GM18909 (cell line): ENCODE data around the gene CDV3.

Experiments
- ATAC-seq: cut with Tn5 transposase; IDR thresholded peaks from one replicate; pipeline ENCODE4 v1.9.1; 2021; ENCODE audit warnings: mild to moderate bottlenecking; ENCODE audit not compliant: unreplicated experiment, poor library complexity

Gene CDV3

DNA sequence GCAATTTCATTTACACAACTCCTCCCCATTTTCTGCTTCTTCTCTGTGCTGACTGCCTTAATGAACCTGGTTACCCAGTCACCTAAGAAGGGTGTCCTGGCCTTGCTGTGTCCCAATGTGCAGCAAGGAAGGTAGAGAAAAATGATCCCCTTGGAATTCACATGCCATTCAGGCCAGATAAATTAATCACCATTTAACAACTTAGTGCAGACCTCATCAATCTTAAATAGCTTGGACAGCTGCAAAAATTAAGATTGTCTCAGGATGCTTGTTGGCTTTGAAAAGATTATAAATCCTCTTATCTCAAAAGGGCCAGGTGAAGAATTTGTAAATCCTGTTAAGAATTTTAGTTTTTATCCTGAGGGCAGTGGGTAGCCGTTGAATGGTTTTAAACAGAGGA lies 9.7 kb upstream of the CDV3 start:
- no peak for ATAC-seq

DNA sequence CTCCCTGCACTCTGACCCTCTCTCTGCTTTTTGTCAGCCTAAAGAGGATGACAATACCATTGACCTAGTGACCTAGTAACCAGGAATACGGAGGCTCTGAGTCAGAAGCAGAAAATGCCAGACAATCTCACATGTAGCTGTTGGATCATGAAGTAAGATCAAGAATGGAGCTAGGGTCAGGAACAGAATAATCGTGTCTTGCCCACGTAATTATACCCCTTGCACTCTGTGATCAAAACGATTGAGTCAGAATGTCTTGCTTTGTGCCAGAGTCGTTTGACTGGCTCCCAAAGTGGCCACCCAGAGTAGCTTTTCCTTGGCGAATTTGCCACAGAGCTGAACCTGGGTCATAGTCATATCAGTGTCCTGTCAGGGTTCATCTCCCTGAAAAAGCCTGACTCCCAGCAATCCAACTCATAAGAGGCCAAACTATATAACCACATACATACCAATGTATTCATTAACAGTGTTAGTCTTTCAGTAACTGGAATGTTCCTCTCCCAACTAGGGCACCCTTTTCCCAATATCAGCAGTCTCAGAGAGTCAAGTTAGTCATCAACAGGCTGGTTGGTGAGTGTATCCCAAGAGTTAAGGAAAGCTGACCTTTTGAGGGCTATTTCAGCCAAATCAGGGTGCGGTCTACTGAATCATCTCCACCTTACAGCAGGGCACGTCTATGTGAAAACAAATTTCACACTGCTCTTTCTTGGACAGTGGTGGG lies 5.0 kb upstream of the CDV3 start:
- no peak for ATAC-seq

DNA sequence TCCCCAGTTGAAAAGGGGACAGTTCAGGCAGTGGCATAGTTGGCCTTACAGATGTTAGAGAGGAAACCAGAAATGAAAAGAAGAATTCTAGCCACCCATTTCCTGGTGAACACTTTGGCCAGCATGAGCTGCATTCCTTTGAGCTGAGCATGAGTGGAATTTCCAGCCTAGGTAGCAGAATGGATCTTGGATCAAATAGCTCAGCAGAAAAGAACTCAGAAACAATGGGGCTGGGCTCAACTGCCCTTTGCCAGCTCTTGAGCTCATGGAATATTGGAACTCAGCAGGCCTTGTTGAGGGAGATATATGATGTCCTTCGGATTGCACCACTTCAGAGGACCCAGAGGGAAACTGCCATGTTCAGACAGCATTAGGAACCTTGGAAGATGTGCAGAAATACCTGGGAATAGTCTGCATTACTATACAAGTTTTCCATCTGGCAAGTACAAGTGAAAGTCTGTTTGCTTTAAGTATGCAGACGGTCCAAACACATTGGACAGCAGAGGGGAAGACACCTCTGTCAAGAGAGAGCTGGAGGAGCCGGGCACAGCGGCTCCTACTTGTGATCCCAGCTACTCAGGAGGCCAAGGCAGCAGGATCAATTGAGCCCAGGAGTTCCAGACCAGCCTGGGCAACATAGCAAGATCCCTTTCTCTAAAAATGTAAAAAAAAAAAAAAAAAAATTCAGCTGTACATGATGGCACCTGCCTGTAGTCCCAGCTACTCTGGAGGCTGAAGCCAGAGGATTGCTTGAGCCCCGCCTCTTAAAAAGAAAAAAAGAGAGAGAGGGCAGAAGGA lies 3.1 kb upstream of the CDV3 start:
- ATAC-seq, result no peak

DNA sequence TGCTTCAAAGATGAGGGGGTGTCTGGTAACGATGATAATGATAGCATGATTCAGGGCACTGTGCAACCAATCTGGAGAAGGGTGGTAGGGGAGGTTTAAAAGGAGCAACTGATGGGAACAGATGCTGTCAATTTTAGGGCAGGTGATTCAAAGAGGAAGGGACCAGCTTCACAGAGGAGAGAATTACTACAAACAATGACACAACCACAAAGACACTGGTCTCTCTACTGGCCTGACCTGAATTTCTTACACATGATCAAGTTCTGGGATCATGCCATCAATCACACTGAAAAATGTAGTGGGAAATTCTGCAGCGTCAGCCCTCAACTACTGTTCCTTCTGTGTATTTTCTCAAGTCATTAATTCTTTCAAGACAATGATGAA lies 2.6 kb upstream of the CDV3 start:
- ATAC-seq, result no peak

DNA sequence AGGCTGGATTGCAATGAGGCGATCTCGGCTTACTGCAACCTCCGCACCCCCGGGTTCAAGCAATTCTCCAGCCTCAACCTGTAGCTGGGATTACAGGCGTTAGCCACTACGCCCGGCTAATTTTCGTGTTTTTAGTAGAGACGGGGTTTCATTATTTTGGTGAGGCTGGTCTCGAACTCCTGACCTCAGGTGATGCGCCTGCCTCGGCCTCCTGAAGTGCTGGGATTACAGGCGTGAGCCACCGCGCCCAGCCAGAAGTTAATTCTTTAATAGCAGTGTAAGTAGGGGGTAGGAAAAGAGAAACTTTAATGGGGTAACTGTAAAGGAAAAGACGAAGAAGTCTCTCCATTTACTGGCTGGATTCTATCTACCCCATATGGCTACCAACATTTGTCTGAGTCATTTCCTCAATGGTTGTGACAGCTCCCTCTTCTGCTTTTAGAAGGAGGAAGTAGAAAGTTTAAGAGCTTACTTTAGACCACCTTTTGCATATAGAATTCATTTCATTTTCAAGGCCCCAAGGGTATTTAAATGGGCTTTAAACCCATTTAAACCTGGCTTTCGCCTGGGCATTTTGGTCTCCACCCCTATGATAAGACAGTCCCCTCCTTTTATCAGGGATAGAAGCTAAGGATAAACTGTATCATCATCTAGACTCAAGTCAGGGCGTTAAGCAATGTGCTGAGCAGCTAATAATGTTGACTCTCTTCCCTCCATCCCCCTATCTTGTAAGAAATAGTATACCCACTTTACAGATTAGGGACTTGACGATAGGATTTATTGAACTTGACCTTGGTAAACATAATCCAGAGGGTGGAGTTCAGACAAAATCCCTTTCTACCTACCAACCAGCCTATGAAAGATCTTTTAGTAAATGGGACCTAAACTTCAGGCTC lies 1.1 kb upstream of the CDV3 start:
- ATAC-seq, result no peak

DNA sequence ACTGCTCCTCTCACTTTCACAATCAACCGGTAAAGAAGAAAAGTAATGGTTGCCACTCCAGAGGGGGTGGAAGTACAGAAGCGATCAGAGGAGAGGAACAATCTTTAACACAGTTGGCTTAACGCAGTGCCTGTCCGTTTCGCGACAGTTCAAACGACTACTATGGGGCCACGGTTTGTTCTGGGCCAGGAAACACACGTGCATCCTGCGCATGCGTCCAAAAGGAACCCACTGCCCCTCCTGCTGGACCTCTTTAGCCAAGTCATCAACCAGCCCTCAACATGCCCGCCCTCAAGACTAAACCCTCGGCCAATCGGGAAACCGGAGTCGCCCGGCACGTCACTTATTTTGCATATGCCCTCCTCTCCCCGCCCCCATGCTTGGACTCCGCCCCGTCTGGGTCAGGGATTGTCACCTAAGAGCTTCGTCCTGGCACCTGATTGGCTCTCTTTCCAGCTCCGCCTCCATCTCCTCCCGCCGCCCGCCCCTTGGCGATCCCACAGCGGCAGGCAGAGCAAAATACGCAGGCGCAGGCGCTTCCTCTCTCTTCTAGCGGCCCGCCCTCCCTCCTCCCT lies 345 bp upstream of the CDV3 start:
- ATAC-seq, result peak; percentile 79

DNA sequence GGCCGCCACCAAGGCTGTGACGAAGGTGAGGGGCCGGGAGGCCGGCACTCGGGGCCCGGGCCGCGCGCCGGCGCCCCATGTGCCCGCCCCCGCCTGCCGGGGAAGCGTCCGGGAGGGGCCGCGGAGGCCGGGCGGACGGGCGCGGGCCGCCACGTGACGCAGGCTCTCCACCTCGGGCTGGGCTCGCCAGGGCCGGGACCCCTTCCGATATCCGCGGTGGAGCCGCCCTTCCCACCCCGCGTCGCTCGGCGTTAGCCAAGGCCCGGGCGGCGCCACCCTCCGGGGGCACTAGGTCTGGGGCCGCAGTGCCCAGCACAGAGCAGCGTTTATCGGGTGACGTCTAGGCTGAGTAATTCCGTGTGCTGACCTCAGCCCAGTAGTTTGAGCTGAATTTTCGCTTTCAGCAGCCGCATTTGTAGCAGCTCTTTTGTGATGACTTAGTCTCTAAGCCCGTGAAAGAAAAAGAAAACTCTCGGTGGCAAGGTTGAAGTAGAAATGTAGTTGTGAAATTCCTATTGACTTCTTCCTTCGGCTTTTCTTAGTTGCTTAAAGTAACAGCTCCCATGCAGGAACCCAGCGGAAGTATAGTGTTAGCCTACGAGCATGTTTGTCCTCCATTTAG lies 885 bp downstream of the CDV3 start:
- ATAC-seq, result peak; percentile 32

DNA sequence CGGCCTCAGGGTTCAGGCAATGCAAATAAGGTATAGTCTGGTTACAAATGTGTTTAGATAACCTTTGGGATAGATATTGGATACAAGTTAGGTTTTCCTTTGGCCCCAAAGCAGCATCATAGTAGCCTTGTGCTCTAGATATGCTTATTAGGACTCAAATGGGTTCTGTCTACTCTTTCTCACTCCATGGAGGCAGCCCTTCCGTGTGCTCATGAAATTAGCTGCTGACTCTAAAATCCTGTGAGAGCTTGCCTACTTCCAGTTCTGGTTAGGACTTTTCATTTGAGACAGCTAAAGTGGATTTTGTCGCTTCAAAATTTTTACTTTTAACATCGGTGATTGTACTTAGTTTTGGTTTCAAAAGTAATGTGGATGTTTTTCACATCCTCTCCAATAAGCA lies 1.6 kb downstream of the CDV3 start:
- ATAC-seq, result no peak

DNA sequence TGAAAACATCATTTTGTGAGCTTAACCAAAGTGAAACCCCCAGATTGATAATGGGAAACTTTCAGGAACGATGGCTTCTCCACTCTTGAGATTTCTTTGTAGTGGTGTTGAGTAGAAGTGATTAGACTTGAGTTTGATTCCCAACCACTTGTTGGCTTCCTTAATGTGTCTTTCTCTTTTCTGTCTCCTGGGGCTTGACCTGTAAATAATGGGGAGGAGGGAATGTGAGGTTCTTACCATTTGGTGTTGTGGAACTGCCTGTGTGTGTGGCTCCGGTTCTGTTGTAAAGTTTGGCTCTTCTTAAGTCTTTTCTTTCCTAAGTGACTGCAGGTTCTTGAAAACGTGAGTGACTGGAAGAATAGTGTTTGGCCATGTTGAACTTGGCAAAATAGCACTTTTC lies 2.7 kb downstream of the CDV3 start:
- ATAC-seq, result no peak

DNA sequence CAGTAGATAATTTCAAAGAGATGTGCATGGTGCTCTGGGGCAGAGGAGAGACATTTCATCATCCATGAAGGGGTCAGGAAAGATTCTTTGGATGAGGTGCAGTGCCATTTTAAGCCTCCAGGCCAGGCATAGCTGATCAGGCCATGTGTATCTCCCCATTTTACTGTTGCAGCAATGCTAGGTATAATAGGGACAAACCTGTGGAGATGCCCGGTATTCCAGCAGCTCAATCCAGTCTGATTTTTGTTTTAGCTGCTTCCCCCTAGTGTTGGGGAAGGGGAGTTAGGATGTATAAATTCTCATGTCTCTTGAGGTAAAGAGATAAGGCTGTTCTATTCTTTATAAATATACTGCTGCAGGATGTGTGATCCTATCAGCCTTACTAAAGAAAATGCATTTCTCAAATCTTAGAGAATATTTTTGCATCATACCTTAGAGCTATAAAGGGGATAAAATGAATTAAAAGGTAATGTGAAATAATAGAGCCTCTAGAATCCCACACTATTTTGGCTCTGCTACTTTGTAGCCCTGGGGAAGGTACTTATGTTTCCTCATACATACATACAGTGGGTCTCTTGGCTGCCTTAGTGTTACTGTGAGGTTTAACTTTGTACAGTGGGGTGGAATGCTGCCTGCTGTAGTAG lies 5.2 kb downstream of the CDV3 start:
- ATAC-seq, result no peak

DNA sequence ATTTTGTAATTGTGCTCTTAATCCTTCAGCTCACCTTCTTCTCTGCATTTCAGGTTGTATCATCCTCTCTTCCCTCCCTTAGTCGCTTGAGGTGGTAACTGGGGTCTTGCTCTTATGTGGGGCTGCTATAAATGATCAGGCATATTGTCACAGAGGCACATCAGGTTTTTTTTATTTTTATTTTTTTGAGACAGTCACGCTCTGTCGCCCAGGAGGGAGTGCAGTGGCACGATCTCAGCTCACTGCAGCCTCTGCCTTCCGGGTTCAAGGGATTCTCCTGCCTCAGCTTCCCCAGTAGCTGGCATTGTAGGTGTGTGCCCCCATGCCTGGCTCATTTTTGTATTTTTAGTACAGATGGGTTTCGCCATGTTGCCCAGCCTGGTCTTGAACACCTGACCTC lies 9.9 kb downstream of the CDV3 start:
- ATAC-seq, result no peak

DNA sequence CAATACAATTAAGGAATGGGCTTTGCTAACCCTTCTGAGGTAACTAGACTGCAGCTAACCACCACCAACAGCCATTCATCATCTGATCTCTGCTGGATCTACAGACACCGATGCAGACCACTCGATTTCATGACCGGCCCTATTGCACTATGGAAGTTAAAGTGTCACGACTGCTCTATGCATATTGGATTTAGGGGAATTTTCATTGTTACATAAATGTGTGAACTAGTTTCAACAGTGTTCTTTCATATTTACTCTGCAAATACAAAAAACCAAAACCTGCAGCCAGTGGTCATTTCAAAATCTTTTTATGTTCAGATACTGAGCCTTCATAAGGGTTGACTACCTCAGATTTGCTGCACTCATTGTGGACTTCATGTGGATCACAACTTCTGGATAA lies 14.5 kb downstream of the CDV3 start:
- no peak for ATAC-seq

DNA sequence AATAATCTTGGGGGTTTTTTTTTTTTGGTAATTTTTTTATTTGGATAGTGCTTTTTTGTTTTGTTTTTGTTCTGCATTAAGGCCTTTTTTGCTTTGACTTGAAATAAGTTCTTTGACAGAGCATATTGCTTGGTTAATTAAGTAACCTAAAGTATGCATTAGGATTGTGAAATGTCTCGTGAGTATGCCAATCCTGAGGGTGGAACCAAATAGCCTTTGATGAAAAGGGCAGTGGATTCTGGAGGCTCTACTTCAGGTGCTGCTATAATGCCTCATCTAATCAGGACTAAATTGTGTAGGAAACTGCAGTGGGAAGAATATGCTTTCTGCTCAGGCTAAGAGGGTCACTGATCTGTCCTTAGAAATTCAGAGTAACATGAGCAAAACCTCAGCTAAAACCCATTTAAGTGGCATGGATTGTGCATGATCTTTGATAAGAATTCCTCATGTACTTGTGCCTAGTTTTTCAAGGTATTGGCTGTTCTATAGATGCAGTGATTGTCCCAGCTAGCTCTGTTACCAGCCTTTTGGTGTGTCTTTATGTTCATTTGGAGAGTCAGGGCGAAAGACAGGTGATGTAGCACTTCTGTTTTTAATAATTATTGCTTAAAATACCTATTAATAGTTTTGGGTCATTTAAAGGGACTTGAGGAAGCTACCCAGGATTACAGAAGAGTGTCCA lies 15.4 kb downstream of the CDV3 start:
- no peak for ATAC-seq

DNA sequence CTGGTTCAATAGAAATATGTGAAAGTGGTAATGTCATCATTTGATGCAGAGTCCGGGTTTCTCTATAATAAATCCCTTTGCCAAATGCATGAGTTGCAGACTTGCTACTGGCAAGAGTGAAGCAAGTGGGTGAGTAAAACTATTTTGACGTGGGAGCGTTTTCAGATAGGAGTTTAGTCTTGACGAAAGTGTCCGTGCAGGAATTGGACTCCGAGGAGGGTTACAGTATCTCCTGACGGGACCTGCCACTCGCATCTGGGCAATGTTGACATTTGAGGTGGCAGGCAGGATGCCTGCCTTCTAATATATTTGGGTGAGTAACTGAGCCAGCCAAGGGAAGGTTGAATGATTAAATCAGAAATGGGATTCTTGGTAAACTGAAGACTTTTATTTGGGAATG lies 16.0 kb downstream of the CDV3 start:
- no peak for ATAC-seq

DNA sequence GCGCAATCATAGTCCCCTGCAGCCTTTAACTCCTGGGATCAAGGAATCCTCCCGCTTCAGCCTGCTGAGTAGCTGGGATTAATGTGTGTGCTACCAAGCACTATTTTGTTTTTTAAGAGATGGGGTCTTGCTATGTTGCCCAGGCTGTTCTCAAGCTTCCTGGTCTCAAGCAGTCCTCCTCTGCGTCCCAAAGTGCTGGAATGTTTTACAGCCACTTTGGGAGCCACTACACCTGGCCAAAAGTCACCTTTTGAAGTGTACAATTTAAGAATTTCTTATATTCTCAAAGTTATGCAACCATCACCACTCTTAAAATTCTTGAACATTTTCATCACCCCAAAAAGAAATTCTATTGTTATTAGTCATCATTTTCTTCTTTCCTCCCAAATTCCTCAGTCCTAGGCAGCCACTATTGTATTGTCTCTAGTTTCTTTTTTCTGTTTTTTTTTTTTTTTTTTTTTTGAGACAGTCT lies 17.8 kb downstream of the CDV3 start:
- no peak for ATAC-seq

DNA sequence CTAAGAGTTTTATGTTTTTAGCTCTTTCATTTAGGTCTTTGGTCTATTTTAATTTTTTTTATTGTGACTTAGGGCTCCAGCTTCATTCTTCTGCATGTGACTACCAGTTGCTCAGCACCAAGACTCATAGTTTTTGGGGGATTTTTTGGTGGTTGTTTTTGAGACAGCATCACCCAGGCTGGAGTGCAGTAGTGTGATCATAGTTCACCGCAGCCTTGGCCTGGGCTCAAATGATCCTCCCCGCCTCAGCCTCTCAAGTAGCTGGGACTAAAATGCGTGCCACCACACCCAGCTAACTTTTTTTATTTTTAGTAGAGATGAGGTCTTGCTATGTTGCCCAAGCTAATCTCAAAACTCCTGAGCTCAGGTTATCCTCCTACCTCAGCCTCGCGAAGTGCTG lies 19.4 kb downstream of the CDV3 start:
- no peak for ATAC-seq

DNA sequence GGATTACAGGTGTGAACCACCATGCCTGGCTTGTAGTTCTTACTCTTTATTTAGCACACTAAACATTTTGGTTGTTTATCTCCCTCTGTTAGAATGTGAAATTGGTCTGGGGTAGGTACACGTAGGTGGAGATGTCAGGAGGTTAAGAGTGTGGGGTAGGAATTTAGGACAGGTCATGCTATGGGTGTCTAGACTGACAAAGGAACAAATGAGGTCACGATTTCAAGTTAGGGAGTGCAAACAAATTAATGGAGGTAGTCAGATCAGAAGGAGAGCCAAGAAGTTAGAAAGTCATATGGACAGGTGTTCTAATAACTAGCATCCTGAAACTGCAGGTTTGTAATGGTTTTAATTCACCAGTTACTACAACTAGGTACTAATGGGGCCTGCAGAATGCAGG lies 19.8 kb downstream of the CDV3 start:
- ATAC-seq, result no peak

DNA sequence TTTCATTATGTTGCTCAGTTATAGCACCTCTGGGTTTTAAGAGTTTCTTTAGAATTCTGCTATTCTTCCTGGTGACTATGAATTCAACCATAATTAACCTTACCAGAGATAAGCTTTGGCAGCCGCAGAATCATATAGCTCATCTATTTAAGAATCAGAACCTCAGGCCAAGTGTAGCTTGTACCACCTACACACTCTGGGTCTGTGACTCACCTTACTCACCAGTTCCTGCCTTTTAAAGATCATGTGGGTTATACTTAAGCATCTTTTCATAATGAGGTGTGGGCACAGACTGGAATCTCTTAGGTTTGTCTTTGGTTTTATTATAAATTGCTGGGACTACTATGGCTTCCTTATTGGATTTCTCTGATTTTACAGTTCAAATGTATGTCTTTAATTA lies 21.9 kb downstream of the CDV3 start:
- ATAC-seq, result no peak

DNA sequence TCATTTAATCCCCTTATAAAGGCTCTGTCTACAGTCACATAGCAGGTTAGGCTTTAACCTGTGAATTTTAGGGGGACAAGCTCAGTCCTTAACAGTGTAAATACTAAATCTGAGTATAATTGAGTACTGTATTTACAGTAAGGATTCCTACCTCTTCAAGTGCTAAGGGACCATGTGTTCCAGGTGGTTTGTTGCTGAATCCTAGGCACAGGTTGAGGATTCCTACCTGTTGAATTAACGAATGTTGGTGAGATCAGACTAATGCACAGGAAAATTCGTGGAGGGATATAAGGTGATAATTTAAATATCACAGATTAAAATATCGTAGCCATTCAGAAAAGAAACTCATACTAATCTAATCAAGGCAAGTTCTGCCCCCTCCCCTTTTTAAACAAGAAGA lies 24.9 kb downstream of the CDV3 start:
- no peak for ATAC-seq
